NCI-H82 treated with DMSO at 0.1 percent for 48 hours (cell line): ENCODE results near the gene ARSK.
"Not testable (repeated sequence)": the region's sequence is repeated elsewhere in the genome, so short reads cannot be mapped to it uniquely, and the experiment has no call there.

Experiments
- DNase-seq: peaks from one replicate; lab custom pipeline; 2025; ENCODE audit not compliant: unreplicated experiment; lab: John Stamatoyannopoulos, UW

Gene ARSK

DNA sequence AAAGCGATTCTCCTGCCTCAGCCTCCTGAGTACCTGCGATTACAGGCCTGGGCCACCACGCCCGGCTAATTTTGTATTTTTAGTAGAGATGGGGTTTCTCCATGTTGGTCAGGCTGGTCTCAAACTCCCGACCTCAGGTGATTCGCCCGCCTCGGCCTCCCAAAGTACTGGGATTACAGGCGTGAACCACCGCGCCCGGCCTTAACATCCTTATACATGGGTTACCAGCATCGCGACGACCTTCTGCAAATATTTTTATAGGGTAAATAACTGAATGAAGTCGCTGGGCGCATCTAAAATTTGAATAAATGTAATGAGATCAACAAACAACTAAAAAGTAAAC lies 91.3 kb downstream of the ARSK start:
- DNase-seq: not testable (repeated sequence)

DNA sequence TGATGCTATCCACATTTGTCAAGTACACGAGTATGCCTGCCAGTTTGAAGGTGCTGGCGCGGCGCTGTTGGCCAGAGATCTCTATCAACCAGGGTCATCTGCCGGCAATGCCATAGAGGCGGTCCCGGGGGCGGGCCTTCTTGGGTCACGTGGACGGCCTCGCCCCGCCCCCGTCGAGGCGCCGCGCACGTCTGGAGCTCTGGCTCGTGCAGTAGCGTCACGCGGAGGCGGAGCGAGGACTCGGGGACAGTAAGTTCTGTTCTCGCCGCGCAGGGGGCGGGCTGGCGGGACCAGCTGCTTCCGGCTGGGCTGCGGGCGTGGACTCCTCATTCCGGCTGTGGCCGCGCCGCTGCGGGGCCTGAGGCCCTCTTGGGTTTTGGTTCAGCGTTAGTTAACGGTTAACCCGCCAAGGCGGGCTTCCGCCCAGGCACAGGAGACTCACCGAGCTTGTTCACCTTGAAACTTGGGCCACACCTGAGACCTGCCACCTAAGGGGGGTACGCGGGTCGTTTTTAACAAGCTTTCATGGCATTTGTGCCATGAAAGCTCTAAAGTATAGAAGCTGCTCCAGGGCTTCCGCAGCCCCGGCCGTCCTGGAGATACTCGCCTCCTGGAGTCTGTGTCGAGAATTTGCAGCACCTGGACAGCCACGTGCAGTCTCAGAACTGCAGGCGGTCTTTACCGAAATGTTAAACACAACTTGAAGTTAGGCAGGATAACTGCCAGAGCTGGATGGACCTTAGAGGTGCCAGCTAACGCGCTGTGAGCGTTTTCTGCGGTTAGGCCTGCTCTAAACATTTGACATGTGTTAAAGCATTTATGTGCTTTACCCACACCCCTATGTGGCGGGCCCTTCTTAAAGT lies 91.9 kb downstream of the ARSK start, which contains the start of gene RFESD:
TSS of gene RFESD (plus strand) at position 209 of the 863 bp plus-strand sequence. CDS start 5,495 bp downstream, outside the sequence.
- no peak for DNase-seq

DNA sequence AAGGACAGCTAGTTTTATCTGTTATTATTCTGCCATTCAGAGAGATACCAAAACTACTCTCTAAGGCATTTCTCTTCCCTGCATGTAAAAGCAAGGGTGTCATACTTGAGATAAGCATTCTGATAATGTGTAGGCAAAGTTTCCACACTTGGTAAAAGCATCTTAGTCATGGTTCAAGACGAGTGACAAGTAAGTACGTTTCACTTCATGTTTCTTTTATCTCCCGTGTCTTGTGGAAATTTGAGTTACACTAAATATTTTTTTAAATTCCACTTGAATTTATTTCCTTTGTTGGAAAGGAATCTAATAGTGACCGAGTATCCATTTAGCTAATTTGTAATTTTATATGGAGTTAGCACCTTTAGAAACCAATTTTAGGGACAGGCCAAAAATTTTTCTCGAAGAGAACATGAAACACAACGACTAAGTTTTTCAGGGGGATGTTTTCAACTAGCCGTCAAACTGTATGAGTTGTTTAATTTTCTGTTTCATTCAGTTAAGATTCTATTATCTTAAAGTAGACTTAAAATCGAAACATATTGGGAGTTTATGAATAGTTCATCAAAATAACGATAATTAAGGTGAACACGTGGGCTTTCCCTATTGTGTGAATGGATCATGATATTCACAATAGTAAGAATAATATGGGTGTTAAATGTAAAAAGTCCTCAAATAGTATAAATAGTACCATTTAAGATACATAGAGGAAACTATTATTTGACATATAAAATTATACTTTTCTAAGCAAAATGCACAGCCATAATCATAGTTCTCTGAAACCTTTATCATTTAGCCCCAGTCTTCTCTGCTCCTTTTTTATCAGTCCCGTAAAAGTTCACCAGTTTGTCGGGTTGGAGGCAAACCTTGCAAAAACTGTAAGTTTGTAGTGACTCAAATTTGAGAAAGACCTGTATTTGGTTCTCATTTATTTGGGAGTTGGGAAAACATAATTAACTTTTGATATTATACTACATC lies 93.3 kb downstream of the ARSK start:
- DNase-seq: no peak

DNA sequence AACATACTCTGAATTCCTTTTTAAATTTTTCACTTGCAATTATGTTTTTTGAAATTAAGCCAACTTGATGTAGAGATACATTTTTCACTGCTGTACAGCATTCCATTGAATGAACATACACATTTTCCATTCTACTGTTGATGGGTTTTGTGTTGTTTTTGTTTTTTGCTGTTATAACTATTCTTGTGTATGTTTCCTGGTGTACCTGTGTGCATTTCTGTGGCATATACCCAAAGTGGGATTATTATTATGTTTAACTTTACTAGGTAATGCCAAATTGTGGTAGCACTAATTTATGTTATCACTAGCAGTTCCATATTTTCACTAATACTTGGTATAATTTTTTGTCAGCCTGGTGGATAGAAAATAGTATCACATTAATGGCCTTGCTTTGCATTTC lies 94.4 kb downstream of the ARSK start:
- no peak for DNase-seq

DNA sequence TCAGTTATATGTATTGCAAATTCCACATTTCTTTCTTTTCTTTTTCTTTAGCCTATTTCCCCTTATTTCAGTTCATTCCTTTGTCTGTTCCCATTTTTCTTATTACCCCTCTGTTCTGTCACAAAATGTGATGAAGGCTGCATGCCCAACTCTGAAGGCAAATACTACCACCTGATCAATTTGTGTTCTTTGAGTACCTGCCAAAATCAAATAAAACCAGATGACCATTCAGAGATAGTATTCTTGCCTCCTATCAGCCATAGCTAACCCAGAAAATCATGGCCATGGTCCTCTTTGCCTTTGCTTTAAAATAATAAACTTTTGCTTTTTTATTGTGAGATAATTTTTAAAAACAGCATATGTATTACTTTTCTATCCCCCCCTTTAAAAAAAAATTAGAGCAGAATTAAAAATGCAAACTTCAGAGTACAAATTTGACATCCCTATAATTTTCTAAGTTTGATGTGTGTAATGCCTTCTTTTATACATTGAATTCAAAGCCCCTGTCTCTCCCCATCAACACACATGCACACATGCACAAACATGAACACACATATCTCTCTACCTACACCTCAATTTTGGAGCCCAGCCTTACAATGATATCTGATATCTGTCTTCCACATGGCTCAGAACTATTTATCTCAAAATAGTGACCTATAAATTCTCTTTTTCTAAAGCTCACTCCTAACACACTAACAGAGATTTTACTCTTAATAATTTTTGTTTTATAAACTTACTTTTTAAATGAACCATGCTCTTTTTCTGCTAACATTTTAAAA lies 95.1 kb downstream of the ARSK start:
- DNase-seq: no peak

DNA sequence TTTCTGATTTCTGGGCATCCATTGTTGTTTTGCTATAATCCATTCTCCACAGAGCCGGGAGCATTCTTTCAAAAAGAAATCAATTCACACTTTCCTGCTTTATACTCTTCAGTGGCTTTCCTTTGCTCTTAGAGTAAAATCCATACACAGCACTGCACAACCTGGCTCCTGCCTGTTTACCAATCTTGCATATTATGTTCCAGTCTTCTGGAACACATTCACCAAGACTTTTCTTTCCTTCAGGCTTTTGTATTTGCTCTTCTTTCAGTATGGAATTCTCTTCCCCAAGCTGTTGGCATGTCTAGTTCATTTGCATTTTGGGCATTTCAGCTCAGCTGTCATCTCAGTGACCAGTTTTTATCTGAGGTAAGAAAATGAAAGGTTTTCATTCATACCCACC lies 97.9 kb downstream of the ARSK start:
- no peak for DNase-seq

DNA sequence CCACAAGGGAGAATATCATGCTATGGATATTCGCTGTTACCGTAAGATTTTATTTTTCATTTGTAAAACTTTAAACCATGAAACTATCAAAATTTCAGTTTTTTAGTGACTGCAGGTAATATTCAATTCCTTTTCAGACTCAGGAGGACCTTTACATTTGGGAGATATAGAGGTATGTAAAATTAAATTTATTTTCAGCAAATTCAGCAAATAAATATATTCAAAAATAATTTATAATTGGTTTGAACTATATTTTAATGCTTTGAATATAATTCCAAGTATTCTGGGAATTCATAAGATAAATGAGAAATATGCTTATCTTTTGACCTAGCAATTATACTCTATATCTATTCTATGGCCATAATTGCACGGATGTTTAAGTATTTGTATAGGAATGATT lies 99.3 kb downstream of the ARSK start:
- no peak for DNase-seq
